ENCODE data around the gene TNFRSF21. TPM values are rescaled to one million over a fixed set of nuclear protein-coding genes. Genes with fewer than 3 reads are reported as not detected.

TNFRSF21 gene
- total RNA-seq, 4 donors from 2014 or later = 1.6 to 5.4 (median 3.1) TPM

GRCh38 chr6:47253136-47253535 is 56.6 kb downstream of the TNFRSF21 start:
- DNase-seq (ENCODE audit: low spot score in 2 of 2) = no peak
- no peak overlapping the region for H3K4me3 ChIP-seq (ENCODE audit: low read depth, poor library complexity, severe bottlenecking)
- TF ChIP-seq POLR2A (IDR thresholded peaks at IDR 0.05) = no peak
- TF ChIP-seq, protein P1, sequence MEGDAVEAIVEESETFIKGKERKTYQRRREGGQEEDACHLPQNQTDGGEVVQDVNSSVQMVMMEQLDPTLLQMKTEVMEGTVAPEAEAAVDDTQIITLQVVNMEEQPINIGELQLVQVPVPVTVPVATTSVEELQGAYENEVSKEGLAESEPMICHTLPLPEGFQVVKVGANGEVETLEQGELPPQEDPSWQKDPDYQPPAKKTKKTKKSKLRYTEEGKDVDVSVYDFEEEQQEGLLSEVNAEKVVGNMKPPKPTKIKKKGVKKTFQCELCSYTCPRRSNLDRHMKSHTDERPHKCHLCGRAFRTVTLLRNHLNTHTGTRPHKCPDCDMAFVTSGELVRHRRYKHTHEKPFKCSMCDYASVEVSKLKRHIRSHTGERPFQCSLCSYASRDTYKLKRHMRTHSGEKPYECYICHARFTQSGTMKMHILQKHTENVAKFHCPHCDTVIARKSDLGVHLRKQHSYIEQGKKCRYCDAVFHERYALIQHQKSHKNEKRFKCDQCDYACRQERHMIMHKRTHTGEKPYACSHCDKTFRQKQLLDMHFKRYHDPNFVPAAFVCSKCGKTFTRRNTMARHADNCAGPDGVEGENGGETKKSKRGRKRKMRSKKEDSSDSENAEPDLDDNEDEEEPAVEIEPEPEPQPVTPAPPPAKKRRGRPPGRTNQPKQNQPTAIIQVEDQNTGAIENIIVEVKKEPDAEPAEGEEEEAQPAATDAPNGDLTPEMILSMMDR (IDR thresholded peaks at IDR 0.05) = no peak
- intact Hi-C loops (cut with DNase I; ENCODE audit: low total_unique reads) = no loop called here
- 85 to 95% methylated on average over 15 of the region's 15 CpGs for WGBS, 2 donors

DNA sequence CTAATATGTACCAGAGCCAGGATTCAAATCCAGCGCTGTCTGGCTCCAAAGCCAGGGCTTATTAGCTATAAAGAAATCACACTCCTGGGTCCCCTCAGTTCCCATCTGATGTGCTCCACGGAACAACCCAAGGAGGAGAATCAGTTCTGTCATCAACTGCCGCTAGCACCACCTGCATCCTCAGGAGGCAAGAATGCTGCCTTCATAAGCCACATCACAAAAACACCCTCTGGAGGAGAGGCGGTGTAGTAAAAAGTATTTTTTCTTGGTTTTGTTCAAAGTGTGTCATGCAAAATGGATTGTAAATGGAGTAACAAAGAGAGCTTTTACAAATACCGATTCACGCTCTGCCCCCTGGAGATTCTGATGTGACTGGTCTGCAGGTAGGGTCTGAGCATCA is 57.1 kb downstream of the TNFRSF21 start:
- H3K4me3 ChIP-seq (ENCODE audit: low read depth, poor library complexity, severe bottlenecking) = no peak overlapping the region
- intact Hi-C loops (cut with DNase I; ENCODE audit: low total_unique reads) = no loop called here
- WGBS, 2 donors = 94 to 97% methylated on average over 6 of the region's 6 CpGs
- no peak for DNase-seq (ENCODE audit: low spot score in 2 of 2)
- TF ChIP-seq, protein P1 (IDR thresholded peaks at IDR 0.05) = no peak
- TF ChIP-seq POLR2A (IDR thresholded peaks at IDR 0.05) = no peak

- WGBS, 2 donors = 74 to 84% methylated on average over 5 of the region's 5 CpGs
- H3K4me3 ChIP-seq (ENCODE audit: low read depth, poor library complexity, severe bottlenecking) = no peak overlapping the region
- DNase-seq (ENCODE audit: low spot score in 2 of 2) = no peak
- intact Hi-C loops (cut with DNase I; ENCODE audit: low total_unique reads) = no loop called here
- TF ChIP-seq, protein P1 (IDR thresholded peaks at IDR 0.05) = no peak
Measured at GRCh38 chr6:47251396-47251795, 58.3 kb downstream of the TNFRSF21 start.

- intact Hi-C loops (cut with DNase I; ENCODE audit: low total_unique reads) = no loop called here
- 89 to 93% methylated on average over 1 of the region's 1 CpG for WGBS, 2 donors
- TF ChIP-seq, protein P1 (IDR thresholded peaks at IDR 0.05) = no peak
- TF ChIP-seq POLR2A (IDR thresholded peaks at IDR 0.05) = no peak
- no peak overlapping the region for H3K4me3 ChIP-seq (ENCODE audit: low read depth, poor library complexity, severe bottlenecking)
- DNase-seq (ENCODE audit: low spot score in 2 of 2) = no peak
Measured at GRCh38 chr6:47250302-47250701, 59.4 kb downstream of the TNFRSF21 start.

GRCh38 chr6:47248446-47248845 is 61.3 kb downstream of the TNFRSF21 start:
- 70 to 71% methylated on average over 1 of the region's 1 CpG for whole genome bisulfite sequencing, 2 donors
- intact Hi-C loops (cut with DNase I; ENCODE audit: low total_unique reads) = no loop called here
- no peak for DNase-seq (ENCODE audit: low spot score in 2 of 2)
- no peak overlapping the region for H3K4me3 ChIP-seq (ENCODE audit: low read depth, poor library complexity, severe bottlenecking)
- TF ChIP-seq, protein P1 (IDR thresholded peaks at IDR 0.05) = no peak
- no peak for TF ChIP-seq POLR2A (IDR thresholded peaks at IDR 0.05)

DNA sequence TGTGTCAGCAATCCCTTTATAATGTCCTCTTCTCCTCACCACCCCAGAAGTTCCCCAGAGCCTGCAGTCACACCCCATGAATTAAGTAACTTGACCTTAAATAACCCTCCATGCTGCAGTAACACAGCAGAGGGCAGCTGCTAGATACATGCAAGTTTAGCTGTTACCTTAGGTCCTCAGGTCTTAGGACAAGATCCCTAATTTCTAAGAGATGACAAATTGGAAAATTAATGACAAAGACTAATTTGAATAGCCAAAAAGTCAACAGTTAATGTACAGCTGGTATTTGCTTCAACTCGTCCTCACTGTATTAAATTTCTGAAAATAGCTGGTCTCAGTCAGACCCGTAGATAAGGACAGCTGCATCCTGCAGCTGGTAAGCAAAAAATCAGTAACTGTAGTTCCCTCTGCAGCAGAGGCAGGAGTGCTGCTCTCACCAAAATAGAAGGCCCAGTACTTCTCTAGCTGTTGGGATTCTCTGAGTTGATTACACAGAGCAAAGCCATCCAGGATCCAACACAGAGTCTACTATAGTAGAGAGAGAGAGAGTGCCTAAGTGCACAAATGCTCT is 62.4 kb downstream of the TNFRSF21 start:
- no peak overlapping the region for H3K4me3 ChIP-seq (ENCODE audit: low read depth, poor library complexity, severe bottlenecking)
- no peak for TF ChIP-seq POLR2A (IDR thresholded peaks at IDR 0.05)
- TF ChIP-seq, protein P1 (IDR thresholded peaks at IDR 0.05) = no peak
- WGBS, 2 donors = 20 to 34% methylated on average over 2 of the region's 2 CpGs
- intact Hi-C loops (cut with DNase I; ENCODE audit: low total_unique reads) = no loop called here
- no peak for DNase-seq (ENCODE audit: low spot score in 2 of 2)

Measured in lower leg skin (tissue), 4 donors.